IMR-90 (cell line): ENCODE measurements around the gene VWA8.

Experiments used
- BHLHE40 ChIP-seq: fragments of 150-350 bp; IDR thresholded peaks from 2 replicates; pipeline ENCODE4 v1.6.1; 2016; ENCODE audit warnings: mild to moderate bottlenecking, low read depth, low read length
- CHD1 ChIP-seq: IDR thresholded peaks from 2 replicates; pipeline ENCODE4 v1.6.1; 2012; ENCODE audit warnings: low read depth, low read length, improper control_type of control experiment
- CTCF ChIP-seq: conservative IDR thresholded peaks from 2 replicates; pipeline ENCODE4 v1.5.1; 2012; ENCODE audit warnings: mild to moderate bottlenecking, low read depth, low read length, improper control_type of control experiment
- MAFK ChIP-seq: IDR thresholded peaks from 2 replicates; pipeline ENCODE4 v1.6.1; 2012; ENCODE audit warnings: low read depth, low read length, improper control_type of control experiment
- MXI1 ChIP-seq: IDR thresholded peaks from 2 replicates; pipeline ENCODE4 v1.6.1; 2012; ENCODE audit warnings: low read depth, mild to moderate bottlenecking, low read length, moderate library complexity, borderline replicate concordance
- NFE2L2 ChIP-seq: fragments of 150-350 bp; IDR thresholded peaks from 2 replicates; pipeline ENCODE4 v1.6.1; 2016; ENCODE audit warnings: low read depth, mild to moderate bottlenecking, low read length
- POLR2A ChIP-seq: IDR thresholded peaks from 2 replicates; pipeline ENCODE4 v1.6.1; 2012; ENCODE audit warnings: mild to moderate bottlenecking, low read depth, low read length
- RAD21 ChIP-seq: IDR thresholded peaks from 2 replicates; pipeline ENCODE4 v1.6.1; 2012; ENCODE audit warnings: low read length, improper control_type of control experiment
- RCOR1 ChIP-seq: IDR thresholded peaks from 2 replicates; pipeline ENCODE4 v1.6.1; 2012; ENCODE audit warnings: mild to moderate bottlenecking, low read length, improper control_type of control experiment; ENCODE audit not compliant: insufficient replicate concordance
- SMC3 ChIP-seq: fragments of 150-350 bp; IDR thresholded peaks from 2 replicates; pipeline ENCODE4 v1.6.1; 2016; ENCODE audit warnings: low read depth, mild to moderate bottlenecking, antibody characterized with exemption, low read length, moderate library complexity
- USF2 ChIP-seq: fragments of 150-350 bp; IDR thresholded peaks from 2 replicates; pipeline ENCODE4 v1.6.1; 2017; ENCODE audit warnings: mild to moderate bottlenecking, antibody characterized with exemption, low read length, low read depth
- TF ChIP-seq, protein P1 (sequence below): fragments of 150-350 bp; IDR thresholded peaks from 2 replicates; pipeline ENCODE4 v1.6.1; 2016; ENCODE audit warnings: low read depth, mild to moderate bottlenecking, low read length, moderate library complexity, borderline replicate concordance

DNA sequence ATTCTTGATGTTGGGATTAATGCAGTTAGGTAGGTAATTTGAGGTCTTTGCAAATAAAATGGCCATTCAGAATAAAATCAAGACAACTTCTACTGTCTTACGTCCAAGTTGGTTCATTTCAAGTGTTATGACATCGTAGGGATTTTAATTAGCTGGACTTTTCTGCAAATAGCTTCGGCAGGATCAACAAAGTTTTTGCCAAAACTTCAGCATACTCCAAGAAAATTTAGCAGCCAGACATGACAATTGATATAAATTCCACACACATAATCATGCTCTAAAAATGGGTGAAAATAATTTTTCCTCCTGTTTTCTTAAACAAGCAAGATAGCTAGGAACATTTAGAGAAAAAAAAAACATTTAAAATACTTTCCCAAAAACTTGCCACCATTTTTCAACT lies 344.8 kb downstream of the VWA8 start:
- TF ChIP-seq CTCF: no peak
- TF ChIP-seq RCOR1: no peak
- TF ChIP-seq, protein P1, sequence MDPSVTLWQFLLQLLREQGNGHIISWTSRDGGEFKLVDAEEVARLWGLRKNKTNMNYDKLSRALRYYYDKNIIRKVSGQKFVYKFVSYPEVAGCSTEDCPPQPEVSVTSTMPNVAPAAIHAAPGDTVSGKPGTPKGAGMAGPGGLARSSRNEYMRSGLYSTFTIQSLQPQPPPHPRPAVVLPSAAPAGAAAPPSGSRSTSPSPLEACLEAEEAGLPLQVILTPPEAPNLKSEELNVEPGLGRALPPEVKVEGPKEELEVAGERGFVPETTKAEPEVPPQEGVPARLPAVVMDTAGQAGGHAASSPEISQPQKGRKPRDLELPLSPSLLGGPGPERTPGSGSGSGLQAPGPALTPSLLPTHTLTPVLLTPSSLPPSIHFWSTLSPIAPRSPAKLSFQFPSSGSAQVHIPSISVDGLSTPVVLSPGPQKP: no peak
- no peak for TF ChIP-seq CHD1
- no peak for TF ChIP-seq POLR2A
- TF ChIP-seq SMC3: no peak
- TF ChIP-seq MXI1: no peak
- TF ChIP-seq USF2: no peak
- TF ChIP-seq NFE2L2: no peak
- TF ChIP-seq RAD21: no peak
- TF ChIP-seq BHLHE40: no peak
- TF ChIP-seq MAFK: no peak
